Choroid plexus epithelial cell (primary cell): Measurements from ENCODE around the gene KIF13A.
"Not testable (repeated sequence)": the region's sequence is repeated elsewhere in the genome, so short reads cannot be mapped to it uniquely, and the experiment has no call there.

Source experiments
- DNase-seq: peaks from one replicate; pipeline ENCODE4 v3.0.0-alpha.2; 2010; ENCODE audit warnings: low read depth
- H3K4me3 ChIP-seq: 2 replicates; pipeline ENCODE4 v1.5.1; 2011; ENCODE audit warnings: low read depth, mild to moderate bottlenecking, control low read depth, low read length, moderate library complexity
- TF ChIP-seq, protein P1 (sequence below): conservative IDR thresholded peaks from 2 replicates; pipeline ENCODE4 v1.5.1; 2011; ENCODE audit warnings: low read depth, mild to moderate bottlenecking, control low read depth, inconsistent platforms, low read length, moderate library complexity

Gene KIF13A

GRCh38 chr6:17985934-17986655 lies 1.3 kb downstream of the KIF13A start:
- H3K4me3 ChIP-seq = peak overlapping the region; percentile 73
- no peak for DNase-seq
- TF ChIP-seq, protein P1, sequence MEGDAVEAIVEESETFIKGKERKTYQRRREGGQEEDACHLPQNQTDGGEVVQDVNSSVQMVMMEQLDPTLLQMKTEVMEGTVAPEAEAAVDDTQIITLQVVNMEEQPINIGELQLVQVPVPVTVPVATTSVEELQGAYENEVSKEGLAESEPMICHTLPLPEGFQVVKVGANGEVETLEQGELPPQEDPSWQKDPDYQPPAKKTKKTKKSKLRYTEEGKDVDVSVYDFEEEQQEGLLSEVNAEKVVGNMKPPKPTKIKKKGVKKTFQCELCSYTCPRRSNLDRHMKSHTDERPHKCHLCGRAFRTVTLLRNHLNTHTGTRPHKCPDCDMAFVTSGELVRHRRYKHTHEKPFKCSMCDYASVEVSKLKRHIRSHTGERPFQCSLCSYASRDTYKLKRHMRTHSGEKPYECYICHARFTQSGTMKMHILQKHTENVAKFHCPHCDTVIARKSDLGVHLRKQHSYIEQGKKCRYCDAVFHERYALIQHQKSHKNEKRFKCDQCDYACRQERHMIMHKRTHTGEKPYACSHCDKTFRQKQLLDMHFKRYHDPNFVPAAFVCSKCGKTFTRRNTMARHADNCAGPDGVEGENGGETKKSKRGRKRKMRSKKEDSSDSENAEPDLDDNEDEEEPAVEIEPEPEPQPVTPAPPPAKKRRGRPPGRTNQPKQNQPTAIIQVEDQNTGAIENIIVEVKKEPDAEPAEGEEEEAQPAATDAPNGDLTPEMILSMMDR = no peak

DNA sequence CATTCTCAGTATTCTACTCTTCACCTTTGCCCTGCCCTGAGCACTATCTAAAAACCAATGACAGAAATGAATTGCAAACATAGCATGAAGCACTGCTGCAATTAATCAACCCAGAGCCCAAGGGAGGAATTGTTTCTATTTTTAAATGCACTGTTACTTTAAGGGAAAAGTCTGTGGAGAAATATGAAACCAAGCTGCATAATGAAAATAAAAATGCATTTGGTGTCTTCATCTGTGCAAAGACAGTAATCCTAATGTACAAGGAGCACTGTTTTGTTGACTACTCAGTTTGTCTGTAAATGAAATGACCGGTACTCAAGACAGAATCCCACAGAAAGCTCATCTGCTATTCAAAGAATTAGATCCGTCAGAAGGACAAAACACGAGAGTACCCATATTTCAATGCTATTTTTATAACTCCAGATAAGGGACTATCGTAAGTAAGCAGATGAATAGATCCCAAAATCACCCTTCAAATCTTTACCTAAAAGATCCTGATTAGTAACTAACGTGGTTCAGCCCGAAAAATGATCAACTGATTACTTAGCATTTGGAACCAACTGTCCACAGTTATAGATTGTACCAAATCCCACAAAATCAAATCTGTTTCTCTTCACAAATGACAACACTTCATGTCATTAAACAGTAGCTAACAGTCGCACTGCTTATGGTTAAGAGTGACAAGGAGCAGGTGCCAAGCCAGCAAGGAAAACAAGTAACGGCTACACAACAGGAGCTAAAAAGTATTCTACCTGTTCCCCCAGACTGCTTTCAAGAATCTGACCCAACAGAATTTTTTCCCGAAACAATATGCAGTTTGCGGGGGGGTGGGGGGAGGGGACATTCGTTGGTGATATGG lies 2.4 kb downstream of the KIF13A start:
- TF ChIP-seq, protein P1 = no peak
- H3K4me3 ChIP-seq = peak overlapping the region; percentile 40
- peak; percentile 40 for DNase-seq

DNA sequence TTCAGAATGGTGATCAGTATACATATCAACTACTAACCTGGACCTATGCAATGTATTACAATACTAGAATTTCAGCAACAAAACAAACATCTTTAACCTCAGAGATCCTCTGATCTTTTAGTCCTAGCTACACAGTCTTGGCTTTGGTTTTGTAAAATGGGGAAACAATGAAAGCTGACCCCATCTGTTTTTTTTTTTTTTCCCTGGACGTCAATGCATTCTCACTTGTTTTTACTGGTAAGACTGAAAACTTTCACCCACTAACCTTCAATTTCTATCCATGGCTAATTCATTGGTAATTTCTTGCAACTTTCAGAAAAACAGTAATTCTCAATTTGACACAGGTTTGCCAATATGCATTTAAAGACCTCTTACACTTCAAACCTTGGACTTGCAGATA lies 3.0 kb downstream of the KIF13A start:
- TF ChIP-seq, protein P1 = no peak
- no peak overlapping the region for H3K4me3 ChIP-seq
- DNase-seq = no peak

DNA sequence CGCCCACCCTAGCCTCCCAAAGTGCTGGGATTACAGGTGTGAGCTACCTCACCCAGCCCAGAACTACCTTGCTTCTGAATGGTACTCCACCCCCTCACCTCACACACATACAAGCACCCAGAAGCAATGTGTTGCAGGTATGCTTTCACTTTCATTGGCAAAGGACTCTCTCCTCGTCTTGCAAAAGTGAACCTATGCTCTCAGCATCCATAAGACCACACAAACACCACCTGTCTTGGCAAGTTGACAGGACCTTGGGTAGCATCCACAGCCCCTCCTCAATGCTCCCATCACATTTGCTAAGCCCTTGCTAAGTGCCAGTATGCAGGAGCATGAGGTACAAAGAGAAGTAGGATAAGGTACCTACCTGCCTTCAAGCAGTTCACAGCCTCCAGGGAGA lies 3.7 kb downstream of the KIF13A start:
- no peak for DNase-seq
- no peak overlapping the region for H3K4me3 ChIP-seq
- TF ChIP-seq, protein P1 = no peak

DNA sequence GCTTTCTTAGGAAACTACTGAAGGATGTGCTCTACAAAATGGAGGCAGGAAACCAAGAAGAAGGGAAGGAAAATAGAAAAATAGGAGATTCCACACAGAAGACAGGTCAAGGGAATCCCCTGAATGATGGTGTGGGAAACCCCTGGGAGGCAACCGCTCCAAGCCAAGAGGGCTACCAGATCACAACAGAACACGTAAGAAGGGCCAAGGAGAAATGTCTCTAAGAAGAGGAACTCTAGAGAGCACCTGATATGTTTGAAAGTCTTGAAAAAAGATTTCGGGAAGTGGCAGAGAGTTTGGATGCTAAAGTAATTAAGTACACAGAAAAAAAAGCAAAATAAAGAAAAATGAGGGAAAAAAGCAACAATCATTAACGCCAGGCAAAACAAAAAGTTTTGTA lies 7.1 kb downstream of the KIF13A start:
- TF ChIP-seq, protein P1 = no peak
- no peak overlapping the region for H3K4me3 ChIP-seq
- DNase-seq = no peak

DNA sequence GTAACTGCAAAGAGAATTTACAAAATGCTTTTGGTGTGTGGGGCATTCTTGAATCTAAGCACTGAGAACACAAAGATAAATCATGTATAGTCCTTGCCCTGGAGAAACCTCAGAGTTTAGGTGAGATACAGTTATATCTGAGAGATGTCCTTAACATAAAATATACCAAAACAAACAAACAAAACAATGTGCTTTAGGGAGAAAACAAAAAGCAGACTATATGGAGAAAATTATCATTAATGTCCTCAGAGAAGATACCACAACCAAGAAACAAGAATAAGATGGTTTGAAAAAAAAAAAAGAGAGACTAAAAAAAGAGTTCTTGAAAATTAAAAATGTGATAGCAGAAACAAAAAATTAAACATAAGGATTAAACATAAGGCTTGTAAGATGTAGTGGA lies 8.0 kb downstream of the KIF13A start:
- no peak overlapping the region for H3K4me3 ChIP-seq
- TF ChIP-seq, protein P1 = no peak
- DNase-seq = no peak

- not testable (repeated sequence) for DNase-seq, H3K4me3 ChIP-seq
Observed at GRCh38 chr6:17976258-17976657, 11.2 kb downstream of the KIF13A start.
